Astrocyte of the spinal cord (primary cell): Measurements from ENCODE around the gene NEDD4.
A peak's percentile ranks its signal among the peaks of the same experiment; 100 is the strongest.
"Not testable (repeated sequence)": the region's sequence is repeated elsewhere in the genome, so short reads cannot be mapped to it uniquely, and the experiment has no call there.

Experiments used
- DNase-seq: peaks from one replicate; pipeline ENCODE4 v3.0.0; 2011; ENCODE audit warnings: low read depth, low spot score
- H3K4me3 ChIP-seq: 2 replicates; pipeline ENCODE4 v1.5.1; 2011; ENCODE audit warnings: low read depth, mild to moderate bottlenecking, low read length, moderate library complexity
- in situ Hi-C: cut with HindIII; loops from 2 replicates; pipeline ENCODE4 v1.10.0; 2017; ENCODE audit warnings: low sequenced_read_pairs
- TF ChIP-seq, protein P1 (sequence below): IDR thresholded peaks from 2 replicates; pipeline ENCODE4 v1.5.1; 2012; ENCODE audit warnings: low read depth, mild to moderate bottlenecking, low read length, inconsistent platforms

NEDD4 gene

DNA sequence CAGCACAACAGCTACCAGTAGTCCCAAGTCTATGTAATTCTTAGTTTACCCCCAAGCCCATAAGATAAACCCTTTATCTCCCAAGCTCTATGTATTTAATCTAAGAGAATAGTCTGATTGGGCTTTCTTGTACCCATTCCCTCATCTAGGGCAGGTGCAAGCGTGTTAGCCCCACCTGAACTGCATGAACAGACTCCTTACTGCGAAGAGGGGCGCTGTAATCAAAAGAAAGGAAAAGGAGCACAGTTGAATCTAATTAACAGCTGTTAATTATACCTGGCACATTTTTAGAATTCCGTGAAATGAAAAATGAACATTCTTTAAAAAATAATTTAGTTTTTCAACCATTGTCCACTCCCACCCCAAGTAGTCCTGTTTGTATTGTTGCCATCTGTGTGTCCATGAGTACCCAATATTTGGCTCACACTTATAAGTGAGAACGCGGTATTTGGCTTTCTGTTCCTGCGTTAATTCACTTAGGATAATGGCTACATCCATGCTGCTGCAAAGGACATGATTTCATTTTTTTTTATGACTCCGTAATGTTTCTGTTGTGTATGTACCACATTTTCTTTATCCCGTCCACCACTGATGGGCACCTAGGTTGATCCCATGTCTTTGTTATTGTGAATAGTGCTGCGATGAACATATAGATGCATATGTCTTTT lies 26.5 kb upstream of the NEDD4 start:
- no peak for DNase-seq
- in situ Hi-C loops, result no loop called here
- no peak overlapping the region for H3K4me3 ChIP-seq
- TF ChIP-seq, protein P1, sequence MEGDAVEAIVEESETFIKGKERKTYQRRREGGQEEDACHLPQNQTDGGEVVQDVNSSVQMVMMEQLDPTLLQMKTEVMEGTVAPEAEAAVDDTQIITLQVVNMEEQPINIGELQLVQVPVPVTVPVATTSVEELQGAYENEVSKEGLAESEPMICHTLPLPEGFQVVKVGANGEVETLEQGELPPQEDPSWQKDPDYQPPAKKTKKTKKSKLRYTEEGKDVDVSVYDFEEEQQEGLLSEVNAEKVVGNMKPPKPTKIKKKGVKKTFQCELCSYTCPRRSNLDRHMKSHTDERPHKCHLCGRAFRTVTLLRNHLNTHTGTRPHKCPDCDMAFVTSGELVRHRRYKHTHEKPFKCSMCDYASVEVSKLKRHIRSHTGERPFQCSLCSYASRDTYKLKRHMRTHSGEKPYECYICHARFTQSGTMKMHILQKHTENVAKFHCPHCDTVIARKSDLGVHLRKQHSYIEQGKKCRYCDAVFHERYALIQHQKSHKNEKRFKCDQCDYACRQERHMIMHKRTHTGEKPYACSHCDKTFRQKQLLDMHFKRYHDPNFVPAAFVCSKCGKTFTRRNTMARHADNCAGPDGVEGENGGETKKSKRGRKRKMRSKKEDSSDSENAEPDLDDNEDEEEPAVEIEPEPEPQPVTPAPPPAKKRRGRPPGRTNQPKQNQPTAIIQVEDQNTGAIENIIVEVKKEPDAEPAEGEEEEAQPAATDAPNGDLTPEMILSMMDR, result no peak

DNA sequence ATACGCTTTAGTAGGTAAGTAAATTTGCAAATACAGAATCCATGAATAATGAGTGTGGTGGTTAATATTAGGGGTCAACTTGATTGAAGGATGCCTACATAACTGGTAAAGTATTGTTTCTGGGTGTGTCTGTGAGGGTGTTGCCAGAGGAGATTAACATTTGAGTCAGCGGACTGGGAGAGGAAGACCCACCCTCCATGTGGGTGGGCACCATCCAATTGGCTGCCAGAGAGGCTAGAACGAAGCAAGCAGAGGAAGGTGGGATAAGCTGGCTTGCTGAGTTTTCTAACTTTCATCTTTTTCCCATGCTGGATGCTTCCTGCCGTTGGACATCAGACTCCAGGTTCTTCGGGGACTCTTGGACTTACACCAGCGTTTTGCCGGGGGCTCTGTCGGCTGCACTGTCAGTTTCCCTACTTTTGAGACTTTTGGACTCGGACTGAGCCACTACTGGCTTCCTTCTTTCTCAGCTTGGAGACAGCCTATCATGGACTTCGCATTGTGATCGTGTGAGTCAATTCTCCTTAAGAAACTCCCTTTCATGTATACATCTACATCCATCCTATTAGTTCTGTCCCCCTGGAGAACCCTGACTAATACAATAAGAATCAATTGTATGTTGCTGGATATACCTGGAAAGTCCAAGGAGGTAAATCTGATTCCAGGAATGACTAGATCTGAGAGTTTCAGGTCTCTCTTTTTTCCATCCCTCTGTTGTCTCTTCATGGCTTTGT lies 25.8 kb upstream of the NEDD4 start:
- TF ChIP-seq, protein P1, result no peak
- no peak overlapping the region for H3K4me3 ChIP-seq
- in situ Hi-C loops, result no loop called here
- DNase-seq, result no peak

DNA sequence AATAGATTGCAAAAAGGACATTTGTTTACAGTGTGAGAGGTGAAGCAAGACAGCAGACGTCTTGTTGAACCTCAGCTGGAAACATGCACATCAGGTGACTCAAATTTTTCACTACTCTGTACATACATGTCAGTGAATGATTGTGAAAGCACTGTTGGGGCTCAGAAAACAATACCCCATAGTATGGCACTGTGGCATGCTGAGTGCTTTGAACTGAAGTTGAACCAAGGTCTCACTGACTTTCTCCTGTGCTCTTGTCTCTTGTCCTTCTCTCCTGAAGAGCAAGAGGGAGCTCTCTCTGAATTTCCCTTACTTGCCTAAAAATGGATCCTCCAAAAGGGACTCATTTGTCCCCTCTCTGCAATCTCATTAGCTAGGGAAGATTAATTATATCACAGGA lies 24.5 kb upstream of the NEDD4 start:
- in situ Hi-C loops, result no loop called here
- TF ChIP-seq, protein P1, result peak; percentile 16
- H3K4me3 ChIP-seq, result no peak overlapping the region
- DNase-seq, result no peak

DNA sequence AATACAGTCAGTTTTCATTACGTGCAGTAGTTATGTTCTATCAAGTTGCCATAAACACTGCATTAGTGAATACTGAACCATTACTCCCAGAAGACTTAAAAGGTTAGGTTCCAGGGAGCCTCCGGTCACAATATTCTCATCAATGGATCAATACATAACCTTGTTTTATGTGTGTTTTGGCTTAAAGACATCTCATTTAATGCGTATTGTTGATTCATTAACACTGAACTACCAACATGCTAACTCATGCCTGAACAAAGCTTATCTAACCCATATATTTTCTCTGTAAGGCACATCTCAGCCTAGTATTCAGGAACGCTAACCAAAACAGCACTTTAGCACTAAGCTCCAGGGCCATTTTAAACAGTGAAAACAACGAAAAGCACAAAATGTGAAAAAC lies 24.1 kb upstream of the NEDD4 start:
- no peak overlapping the region for H3K4me3 ChIP-seq
- TF ChIP-seq, protein P1, result no peak
- DNase-seq, result no peak
- in situ Hi-C loops, result no loop called here

DNA sequence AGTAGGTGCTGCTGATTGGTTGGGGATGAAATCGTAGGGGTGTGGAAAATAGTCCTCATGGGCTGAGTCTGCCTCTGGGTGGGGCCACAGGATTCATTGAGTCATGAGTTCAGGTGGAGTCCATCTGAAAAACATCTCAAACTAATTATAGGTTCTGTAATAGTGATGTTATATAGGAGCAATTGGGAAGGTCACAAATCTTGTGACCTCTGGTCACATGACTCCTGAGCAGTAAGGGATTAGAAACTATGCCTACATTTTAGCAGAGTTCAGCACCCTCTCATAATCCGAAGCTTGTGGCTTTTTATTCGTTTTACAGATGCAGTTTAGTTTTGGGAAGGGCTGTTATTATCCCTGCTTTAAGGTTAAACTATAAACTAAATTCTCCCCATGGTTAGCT lies 22.9 kb upstream of the NEDD4 start:
- H3K4me3 ChIP-seq, result no peak overlapping the region
- TF ChIP-seq, protein P1, result no peak
- DNase-seq, result no peak
- in situ Hi-C loops, result no loop called here

DNA sequence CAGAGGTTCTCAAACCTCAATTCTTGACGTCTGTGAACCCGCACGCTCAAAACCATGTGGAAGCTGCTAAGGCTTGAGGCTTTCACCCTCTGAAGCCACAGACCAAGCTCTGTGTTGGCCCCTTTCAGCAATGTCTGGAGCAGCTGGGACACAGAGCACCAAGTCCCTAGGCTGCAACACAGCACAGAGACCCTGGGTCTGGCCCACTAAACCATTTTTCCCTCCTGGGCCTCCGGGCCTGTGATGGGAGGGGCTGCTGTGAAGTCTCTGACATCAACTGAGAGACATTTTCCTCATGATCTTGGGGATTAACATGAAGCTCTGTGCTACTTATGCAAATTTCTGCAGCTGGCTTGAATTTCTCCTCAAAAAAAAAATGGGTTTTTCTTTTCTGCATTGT lies 21.3 kb upstream of the NEDD4 start:
- H3K4me3 ChIP-seq, result no peak overlapping the region
- in situ Hi-C loops, result no loop called here
- TF ChIP-seq, protein P1, result no peak
- DNase-seq, result no peak

DNA sequence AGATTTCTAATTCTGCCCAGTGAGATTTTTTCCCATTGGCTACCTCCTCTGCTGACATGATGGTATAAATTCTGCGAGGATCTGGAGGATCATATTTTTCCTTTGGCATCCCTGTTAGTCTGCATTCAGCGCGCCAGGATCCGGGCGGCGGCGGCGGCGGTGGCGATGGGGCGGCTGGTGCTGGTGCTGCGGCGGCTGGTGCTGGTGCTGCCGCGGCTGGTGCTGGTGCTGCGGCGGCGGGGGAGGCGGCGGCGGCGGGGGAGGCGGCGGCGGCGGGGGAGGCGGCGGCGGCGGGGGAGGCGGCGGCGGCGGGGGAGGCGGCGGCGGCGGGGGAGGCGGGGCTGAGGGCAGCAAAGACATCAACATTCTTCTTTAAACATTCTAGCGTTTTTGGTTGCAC lies 13.6 kb upstream of the NEDD4 start:
- H3K4me3 ChIP-seq, result peak overlapping the region; percentile 23
- in situ Hi-C loops, DNase-seq: not testable (repeated sequence)

DNA sequence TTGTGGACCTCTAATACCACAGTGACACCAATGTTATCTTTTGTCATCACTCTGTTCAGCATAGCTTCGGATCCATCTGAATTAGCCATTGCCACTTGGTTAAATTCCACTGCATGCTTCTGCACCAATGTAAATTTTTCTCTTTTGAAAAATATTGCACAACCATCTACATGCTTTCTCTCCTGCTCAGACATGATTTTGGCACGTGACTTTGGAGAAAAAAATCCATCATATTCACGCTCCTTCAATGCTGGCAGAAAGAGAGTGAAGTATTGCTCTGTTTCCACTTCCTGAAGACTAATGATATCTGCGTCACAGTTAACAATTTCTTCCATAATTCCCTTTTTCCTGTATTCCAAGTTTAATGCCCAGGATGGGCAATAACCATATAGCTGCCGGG lies 13.0 kb upstream of the NEDD4 start:
- DNase-seq, H3K4me3 ChIP-seq, in situ Hi-C loops: not testable (repeated sequence)

DNA sequence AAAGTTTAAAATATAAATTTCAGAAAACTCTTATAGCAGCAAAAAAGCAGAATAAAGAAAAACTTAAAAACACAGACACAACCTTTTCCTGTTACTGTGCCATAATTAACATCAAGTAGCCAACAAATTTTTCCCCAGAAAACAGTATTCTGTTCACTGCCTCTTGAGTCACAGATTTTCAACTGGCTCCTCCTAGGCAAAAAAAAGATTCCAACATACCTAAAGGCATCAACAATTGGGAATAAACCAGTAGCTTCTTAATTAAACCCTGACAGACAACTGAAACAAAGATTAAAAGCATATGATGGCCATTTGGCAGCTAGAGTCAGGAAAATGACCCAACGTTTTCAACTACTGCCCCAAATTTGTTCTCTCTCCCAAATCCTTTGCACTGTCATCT lies 10.9 kb upstream of the NEDD4 start:
- DNase-seq, in situ Hi-C loops, H3K4me3 ChIP-seq: not testable (repeated sequence)

DNA sequence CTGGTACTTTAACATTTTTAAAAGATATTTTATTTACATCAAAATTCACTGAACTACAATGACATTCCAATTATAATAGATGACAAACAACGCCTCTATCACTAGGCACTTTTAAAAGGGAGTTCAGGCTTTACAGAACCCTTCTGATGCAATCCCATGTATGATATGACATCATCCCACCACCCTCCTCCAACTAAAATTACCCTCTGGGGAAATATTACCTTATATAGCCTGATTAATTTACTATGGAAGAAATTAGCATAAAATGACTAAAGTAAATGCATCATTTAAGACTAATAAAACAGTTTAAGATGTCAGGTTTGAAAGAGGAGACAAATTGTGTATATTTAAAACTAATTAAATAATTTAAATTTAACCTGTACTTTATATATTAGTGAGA lies 10.4 kb upstream of the NEDD4 start:
- DNase-seq, H3K4me3 ChIP-seq, in situ Hi-C loops: not testable (repeated sequence)
